OCI-LY7 (cell line): ENCODE data around the gene CD247.

Experiments
- EZH2phosphoT487 ChIP-seq: fragments of 200-600 bp; sonication (generic); IDR thresholded peaks from 2 replicates; pipeline ENCODE4 v1.6.1; 2018; ENCODE audit warnings: low read depth, borderline replicate concordance, mild to moderate bottlenecking, mixed run types, antibody characterized with exemption, low read length, moderate library complexity, mixed read lengths
- TF ChIP-seq, protein P1 (sequence below): fragments of 200-600 bp; sonication (generic); conservative IDR thresholded peaks from 2 replicates; pipeline ENCODE4 v1.5.1; 2014; ENCODE audit warnings: mild to moderate bottlenecking, antibody characterized with exemption, low read length, moderate library complexity, mixed read lengths

DNA sequence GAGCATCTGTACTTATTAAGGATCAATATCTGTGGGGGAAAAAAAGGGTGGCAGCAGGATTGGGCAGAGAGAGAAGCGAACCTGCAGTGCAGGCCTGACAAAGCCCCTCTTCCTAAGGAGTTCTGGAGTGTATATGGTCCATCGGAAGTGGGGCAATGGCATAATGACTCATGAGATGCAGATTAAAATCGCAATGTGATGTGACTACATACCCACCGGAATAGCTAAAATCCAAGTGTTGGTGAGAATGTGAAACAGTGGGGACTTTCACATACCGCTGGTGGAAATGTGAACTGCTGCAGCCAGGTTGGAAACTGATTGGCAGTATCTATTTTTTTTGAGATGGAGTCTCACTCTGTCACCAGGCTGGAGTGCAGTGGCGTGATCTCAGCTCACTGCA lies 43.4 kb upstream of the CD247 start:
- TF ChIP-seq, protein P1, sequence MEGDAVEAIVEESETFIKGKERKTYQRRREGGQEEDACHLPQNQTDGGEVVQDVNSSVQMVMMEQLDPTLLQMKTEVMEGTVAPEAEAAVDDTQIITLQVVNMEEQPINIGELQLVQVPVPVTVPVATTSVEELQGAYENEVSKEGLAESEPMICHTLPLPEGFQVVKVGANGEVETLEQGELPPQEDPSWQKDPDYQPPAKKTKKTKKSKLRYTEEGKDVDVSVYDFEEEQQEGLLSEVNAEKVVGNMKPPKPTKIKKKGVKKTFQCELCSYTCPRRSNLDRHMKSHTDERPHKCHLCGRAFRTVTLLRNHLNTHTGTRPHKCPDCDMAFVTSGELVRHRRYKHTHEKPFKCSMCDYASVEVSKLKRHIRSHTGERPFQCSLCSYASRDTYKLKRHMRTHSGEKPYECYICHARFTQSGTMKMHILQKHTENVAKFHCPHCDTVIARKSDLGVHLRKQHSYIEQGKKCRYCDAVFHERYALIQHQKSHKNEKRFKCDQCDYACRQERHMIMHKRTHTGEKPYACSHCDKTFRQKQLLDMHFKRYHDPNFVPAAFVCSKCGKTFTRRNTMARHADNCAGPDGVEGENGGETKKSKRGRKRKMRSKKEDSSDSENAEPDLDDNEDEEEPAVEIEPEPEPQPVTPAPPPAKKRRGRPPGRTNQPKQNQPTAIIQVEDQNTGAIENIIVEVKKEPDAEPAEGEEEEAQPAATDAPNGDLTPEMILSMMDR = no peak
- TF ChIP-seq EZH2phosphoT487 = no peak
